ENCODE results near the gene AKAP7. TPM values are rescaled to one million over a fixed set of nuclear protein-coding genes. Genes with fewer than 3 reads are reported as not detected.

Gene AKAP7
- total RNA-seq, 2 donors from 2014 or later, result 15.3 to 60.1 TPM

DNA sequence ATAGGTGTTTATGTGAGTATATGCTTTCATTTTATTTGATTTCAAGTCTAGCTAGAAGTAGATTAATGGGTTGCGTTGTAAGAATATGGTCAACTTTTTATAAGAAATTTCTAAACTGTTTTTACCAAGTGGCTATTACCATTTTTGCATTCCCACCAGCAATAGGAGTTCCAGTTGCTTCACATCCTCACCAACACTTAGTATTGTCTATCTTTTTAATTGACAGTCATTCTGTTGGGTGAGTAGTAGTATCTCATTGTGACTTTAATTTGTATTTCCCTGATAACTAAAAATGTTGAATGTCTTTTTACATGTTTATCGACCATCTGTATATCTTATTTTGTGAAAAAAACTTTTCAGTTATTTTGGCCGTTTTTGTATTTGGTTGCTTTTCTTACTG lies 135.3 kb downstream of the AKAP7 start:
- intact Hi-C loops (cut with DNase I), result no loop called here

DNA sequence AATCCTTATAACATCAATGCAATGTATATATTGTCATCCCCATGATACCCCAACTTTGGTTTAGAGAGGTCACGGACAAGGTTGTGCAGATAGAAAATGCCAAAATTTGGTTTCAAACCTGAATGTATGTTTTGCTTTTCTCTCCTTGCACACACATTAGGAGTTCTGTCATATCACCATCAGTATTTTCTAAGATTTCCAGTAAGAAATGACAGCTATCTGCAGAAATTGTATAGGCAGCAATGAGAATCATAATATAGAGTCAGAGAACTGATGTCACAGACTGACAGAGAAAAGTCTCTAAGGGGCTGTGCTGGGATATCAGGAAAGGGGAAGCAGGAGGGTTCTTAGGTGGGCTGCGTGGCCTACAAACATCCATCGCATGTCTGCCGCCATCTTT lies 140.0 kb downstream of the AKAP7 start:
- no peak for DNase-seq
- Histone ChIP-seq H3K36me3 (no peaks in the 10 kb centered on the region), H3K27ac (no peak overlapping the region), H3K4me1 (no peaks in the 10 kb centered on the region), H3K4me3 (no peak overlapping the region), H3K9ac (ENCODE audit: low read depth in 2 of 2, low read length in 2 of 2) (no peak overlapping the region), H3K9me3 (no peaks in the 10 kb centered on the region), H3K27me3 (no peaks in the 10 kb centered on the region)
- TF ChIP-seq, protein P1, sequence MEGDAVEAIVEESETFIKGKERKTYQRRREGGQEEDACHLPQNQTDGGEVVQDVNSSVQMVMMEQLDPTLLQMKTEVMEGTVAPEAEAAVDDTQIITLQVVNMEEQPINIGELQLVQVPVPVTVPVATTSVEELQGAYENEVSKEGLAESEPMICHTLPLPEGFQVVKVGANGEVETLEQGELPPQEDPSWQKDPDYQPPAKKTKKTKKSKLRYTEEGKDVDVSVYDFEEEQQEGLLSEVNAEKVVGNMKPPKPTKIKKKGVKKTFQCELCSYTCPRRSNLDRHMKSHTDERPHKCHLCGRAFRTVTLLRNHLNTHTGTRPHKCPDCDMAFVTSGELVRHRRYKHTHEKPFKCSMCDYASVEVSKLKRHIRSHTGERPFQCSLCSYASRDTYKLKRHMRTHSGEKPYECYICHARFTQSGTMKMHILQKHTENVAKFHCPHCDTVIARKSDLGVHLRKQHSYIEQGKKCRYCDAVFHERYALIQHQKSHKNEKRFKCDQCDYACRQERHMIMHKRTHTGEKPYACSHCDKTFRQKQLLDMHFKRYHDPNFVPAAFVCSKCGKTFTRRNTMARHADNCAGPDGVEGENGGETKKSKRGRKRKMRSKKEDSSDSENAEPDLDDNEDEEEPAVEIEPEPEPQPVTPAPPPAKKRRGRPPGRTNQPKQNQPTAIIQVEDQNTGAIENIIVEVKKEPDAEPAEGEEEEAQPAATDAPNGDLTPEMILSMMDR (IDR thresholded peaks at IDR 0.05), result no peak
- intact Hi-C loops (cut with DNase I), result no loop called here

More for the DNA sequence above, 135.3 kb downstream of the AKAP7 start:
- no peaks in the 10 kb centered on the region for H3K9me3 ChIP-seq
- H3K36me3 ChIP-seq, result no peaks in the 10 kb centered on the region
- H3K27ac ChIP-seq, result no peak overlapping the region
- TF ChIP-seq, protein P1 (IDR thresholded peaks at IDR 0.05), result no peak
- no peak overlapping the region for H3K4me3 ChIP-seq
- H3K9ac ChIP-seq (ENCODE audit: low read depth in 2 of 2, low read length in 2 of 2), result no peak overlapping the region
- DNase-seq, result no peak
- no peaks in the 10 kb centered on the region for H3K4me1 ChIP-seq
- no peaks in the 10 kb centered on the region for H3K27me3 ChIP-seq

DNA sequence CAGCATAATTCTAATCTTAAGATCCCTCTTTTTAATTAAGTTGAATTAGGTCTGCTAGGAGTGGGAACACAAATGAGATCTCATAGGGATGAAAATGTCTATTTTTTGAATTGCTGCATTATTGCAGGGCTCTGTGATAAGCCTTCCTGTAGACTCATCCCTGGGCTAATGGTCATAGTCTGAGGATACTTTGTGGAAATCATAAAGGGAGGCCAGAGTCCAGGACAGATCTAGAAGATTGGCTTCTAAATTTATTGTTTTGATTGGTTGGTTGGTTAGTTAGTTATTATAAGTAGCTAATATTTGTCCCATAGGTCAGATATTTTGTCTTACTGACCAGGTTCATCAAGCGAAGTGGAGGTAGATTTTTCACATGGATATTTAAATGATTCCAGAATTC lies 142.3 kb downstream of the AKAP7 start:
- no peak for DNase-seq
- intact Hi-C loops (cut with DNase I), result no loop called here
- H3K9me3 ChIP-seq, result no peaks in the 10 kb centered on the region

DNA sequence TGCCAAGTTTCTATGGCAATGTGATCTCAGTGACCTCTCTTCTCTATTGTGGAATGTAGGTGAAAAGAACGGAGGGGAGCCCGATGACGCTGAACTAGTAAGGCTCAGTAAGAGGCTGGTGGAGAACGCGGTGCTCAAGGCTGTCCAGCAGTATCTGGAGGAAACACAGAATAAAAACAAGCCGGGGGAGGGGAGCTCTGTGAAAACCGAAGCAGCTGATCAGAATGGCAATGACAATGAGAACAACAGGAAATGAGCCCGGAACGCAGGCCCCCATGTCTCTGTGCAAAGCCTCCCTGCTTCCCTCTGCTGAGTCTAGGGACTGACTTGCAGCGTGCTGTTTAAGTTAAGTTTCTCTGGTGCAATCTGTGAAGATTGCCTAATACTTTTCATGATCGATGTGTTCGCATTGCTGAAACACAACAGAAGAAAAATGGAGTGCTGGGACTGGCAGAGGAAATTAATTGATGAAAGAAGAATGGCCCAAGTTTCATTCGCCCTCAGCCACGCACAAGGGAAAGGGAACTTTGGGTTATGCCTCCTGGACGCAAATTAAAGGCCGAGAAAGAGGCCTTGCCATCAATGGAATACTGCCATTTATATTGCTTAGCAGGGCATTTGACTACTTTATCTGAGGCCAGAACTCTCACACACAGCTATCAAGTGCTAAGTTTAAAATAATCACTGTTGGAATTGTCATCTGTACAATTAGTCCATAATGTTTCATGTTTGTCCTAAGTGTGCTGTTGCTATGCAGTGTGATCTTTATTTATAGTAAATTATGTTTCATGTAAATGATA lies 146.4 kb downstream of the AKAP7 start:
- Histone ChIP-seq H3K36me3 (no peaks in the 10 kb centered on the region), H3K4me3 (no peak overlapping the region), H3K9me3 (no peaks in the 10 kb centered on the region), H3K27me3 (no peaks in the 10 kb centered on the region), H3K9ac (ENCODE audit: low read depth in 2 of 2, low read length in 2 of 2) (no peak overlapping the region), H3K27ac (no peak overlapping the region), H3K4me1 (no peaks in the 10 kb centered on the region)
- TF ChIP-seq, protein P1 (IDR thresholded peaks at IDR 0.05), result no peak
- intact Hi-C loops (cut with DNase I), result no loop called here
- DNase-seq, result no peak

More for the DNA sequence above, 142.3 kb downstream of the AKAP7 start:
- Histone ChIP-seq H3K27me3 (no peaks in the 10 kb centered on the region), H3K4me3 (no peak overlapping the region), H3K4me1 (no peaks in the 10 kb centered on the region), H3K9ac (ENCODE audit: low read depth in 2 of 2, low read length in 2 of 2) (no peak overlapping the region), H3K36me3 (no peaks in the 10 kb centered on the region), H3K27ac (no peak overlapping the region)
- TF ChIP-seq, protein P1 (IDR thresholded peaks at IDR 0.05), result no peak

DNA sequence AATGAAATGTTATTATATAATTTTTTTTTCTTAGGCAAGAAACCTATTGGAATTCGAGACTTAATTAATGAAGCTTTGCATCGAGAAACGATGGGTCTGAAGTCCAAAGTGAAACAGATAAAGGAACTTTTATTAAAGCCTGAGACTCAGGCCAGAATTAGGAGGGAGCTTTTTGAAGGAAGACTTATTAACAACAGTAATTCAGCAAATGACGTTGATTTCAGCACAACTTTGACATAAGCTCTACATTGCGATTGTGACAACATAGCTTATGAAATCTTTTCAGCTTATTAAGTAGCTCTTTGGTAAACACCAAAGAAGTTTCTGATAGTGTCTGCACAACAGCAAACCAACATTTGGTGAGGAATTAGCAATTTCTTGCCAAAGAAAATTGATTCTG lies 147.1 kb downstream of the AKAP7 start:
- intact Hi-C loops (cut with DNase I), result no loop called here
- Histone ChIP-seq H3K27me3 (no peaks in the 10 kb centered on the region), H3K4me1 (no peaks in the 10 kb centered on the region), H3K4me3 (no peak overlapping the region), H3K9ac (ENCODE audit: low read depth in 2 of 2, low read length in 2 of 2) (no peak overlapping the region), H3K36me3 (no peaks in the 10 kb centered on the region), H3K9me3 (no peaks in the 10 kb centered on the region), H3K27ac (no peak overlapping the region)
- TF ChIP-seq, protein P1 (IDR thresholded peaks at IDR 0.05), result no peak
- DNase-seq, result no peak
